NCI-H2227 treated with DMSO at 0.1 percent for 48 hours (cell line): ENCODE measurements around the gene SPECC1.
"Not testable (repeated sequence)": the region's sequence is repeated elsewhere in the genome, so short reads cannot be mapped to it uniquely, and the experiment has no call there.

Experiments used
- DNase-seq: peaks from one replicate; lab custom pipeline; 2025; lab: John Stamatoyannopoulos, UW

SPECC1 gene

DNA sequence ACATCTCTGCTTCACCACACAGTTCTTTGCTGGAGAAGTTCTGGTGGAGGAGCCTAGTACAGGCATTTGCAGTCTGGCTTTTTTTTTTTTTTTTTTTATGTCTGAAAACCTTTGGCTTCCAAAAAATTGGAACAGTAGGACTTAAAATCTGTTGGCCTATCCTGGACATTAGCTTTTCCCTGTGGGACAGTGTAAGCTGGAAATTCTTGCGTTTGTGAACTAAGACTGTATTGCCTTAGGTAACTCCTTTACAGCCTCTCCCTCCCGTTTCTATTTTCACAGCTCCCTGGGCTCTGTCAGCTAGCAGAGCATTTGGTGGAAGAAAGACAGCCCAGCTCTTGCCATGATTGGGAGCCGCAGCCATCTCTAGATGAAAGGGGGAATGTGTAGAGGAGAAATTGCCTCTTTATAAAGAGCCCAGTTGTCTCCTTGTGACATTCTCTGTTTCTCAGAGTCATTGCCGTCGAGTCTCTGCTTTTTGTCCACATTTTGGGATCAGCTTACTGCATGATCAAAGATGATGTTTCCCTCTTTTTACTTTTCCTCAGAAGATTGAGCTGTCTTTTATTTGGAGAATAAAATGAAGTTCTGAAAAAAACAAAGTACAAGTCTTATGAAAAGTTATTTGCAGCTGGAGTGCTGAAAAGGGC is 227.5 kb downstream of the SPECC1 start:
- no peak for DNase-seq

- DNase-seq: not testable (repeated sequence)
Measured at GRCh38 chr17:20239776-20240175, 230.6 kb downstream of the SPECC1 start.

DNA sequence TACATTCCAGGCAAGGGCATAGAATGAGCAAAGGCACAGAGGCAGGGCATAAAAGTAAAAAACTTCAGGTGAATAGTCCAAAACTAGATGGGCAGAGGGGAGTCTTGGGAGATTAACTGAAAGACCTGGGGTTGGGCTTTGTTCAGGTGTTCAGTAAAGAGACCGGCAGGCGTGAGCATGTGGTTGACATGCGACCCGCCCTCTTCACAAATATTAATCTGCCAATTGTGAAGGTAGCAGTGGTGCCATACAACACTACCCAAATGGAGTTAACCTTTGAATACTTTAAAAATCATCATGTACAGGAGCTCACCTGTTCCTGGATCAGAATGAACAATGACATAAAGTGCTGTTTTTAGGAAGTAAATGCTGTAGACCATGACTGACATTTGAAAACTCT is 232.7 kb downstream of the SPECC1 start:
- DNase-seq: no peak

DNA sequence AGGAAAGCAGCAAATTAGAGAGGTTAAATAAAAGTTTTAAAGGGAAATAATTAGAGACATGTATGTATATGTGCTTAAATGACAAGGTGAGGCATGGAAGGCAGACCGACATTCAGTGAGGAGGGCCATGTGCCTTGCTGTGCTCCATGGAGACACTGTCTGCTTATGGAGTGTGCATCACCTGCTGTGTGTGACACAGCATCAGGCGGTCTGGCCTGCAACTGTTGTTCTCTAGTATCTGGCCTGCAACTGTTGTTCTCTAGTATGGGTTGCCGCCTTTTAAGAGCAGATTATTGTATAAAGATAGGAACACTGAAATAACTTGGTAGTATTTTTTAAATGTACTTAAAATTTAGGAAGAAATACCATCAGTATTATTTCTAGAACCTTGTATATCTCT is 233.1 kb downstream of the SPECC1 start:
- DNase-seq: no peak

DNA sequence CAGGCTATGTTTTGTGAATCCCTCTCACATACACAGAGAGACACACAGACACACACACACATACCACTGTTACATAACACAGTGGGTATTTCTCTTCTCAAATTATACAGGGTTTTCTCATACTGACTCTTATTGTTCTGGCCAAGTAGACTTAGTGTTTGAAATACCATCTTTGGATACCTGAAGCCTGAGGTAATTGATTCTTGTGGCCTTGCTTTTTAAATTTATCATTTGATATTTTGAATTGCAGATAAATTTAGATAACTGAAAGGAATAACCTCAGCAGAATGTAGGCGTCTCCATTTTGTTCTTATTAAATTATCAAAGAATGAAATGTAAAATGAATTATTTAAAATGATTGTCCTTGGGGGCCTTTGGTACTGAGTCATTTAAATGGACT is 234.4 kb downstream of the SPECC1 start:
- DNase-seq: no peak

DNA sequence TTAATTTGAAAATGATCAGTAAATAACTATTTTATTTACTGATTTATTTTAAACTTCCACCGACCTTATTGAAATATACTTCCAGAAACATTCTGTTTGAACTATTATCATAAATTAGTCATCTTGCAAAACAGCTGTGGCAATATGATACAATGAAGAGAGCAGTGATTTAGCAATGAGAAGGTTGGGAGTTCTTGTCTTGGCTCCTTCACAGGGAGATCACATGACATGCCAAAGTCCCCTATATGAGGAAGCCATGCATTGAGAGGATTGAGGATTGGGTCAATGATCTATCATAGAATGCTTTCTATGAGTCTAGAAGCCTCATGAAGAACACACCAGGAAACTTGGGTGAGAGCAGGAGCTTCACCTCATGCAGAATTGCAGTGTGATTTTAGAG is 235.5 kb downstream of the SPECC1 start:
- no peak for DNase-seq

DNA sequence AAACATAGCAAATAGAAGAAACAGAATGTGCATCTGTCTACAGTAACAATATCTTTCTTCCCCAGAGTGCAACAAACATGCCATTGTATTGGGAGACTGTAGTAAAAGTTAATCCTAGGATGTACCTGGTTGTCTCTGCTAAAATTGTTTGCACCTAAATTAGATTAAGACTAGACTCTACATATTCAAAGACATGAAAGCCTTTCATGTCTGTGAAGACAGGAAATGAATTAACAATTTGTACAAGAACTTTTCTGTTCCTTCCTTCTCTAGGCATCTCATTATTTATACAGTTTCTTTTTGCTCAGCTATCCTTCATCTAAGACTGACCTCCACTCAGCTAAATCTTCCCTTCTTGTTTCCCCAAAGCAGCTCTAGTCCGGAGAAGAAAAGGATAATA is 237.5 kb downstream of the SPECC1 start:
- DNase-seq: no peak

- DNase-seq: no peak
Measured at GRCh38 chr17:20253323-20253722, 244.2 kb downstream of the SPECC1 start.

- DNase-seq: no peak
Measured at GRCh38 chr17:20254541-20254940, 245.4 kb downstream of the SPECC1 start.

GRCh38 chr17:20256144-20256543 is 247.0 kb downstream of the SPECC1 start:
- DNase-seq: peak; percentile 51

- no peak for DNase-seq
Measured at GRCh38 chr17:20257008-20257407, 247.8 kb downstream of the SPECC1 start.

GRCh38 chr17:20257798-20258197 is 248.6 kb downstream of the SPECC1 start:
- no peak for DNase-seq

DNA sequence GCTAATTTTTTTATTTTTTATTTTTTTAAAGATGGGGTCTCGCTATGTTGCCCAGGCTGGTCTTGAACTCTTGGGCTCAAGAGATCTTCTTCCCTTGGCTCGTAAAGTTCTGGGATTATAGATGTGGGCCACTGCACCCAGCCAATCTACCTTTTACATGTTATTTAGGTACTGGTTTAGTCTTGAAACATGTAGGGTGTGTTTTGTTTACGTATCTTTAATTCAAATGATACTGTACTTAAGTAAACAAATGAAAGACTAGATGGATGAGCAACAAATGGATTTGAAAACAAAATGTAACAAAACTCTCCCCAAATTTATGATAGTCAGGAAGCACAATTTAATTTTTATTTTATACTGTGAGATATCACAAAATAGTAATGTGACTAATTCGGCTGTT is 250.5 kb downstream of the SPECC1 start:
- DNase-seq: no peak

- DNase-seq: no peak
Measured at GRCh38 chr17:20260268-20260667, 251.1 kb downstream of the SPECC1 start.

GRCh38 chr17:20262226-20263114 is 253.3 kb downstream of the SPECC1 start:
- no peak for DNase-seq

DNA sequence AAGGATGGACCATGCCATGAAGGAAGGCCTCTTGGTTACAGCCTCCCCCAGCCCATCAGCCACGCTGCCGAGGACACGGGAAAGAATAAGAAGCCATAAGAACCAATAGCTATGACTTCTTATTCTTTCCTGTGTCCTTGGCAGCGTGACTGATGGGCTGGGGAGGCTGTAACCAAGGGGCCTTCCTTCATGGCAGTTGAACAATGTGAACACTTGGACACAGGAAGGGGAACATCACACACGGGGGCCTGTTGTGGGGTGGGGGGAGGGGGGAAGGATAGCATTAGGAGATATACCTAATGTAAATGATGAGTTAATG is 253.9 kb downstream of the SPECC1 start:
- not testable (repeated sequence) for DNase-seq

DNA sequence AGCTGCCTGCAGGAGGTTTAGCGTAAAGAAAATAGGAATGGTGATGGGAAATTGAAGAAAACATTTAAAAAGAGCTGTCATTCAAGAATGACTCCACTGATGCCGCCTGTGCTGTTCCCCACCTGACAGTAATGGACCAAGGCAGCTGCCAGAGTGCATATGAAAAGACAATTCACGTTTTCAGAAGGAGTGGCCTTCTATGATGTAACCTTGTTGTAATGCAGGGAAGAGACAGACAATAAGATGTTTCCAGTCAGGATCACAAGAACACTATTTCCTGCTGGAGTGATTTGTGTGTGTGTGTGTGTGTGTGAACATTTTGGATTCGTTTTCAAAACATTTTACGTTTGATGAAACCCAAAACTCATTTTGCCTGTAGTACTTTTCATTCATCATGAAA is 254.4 kb downstream of the SPECC1 start:
- no peak for DNase-seq

DNA sequence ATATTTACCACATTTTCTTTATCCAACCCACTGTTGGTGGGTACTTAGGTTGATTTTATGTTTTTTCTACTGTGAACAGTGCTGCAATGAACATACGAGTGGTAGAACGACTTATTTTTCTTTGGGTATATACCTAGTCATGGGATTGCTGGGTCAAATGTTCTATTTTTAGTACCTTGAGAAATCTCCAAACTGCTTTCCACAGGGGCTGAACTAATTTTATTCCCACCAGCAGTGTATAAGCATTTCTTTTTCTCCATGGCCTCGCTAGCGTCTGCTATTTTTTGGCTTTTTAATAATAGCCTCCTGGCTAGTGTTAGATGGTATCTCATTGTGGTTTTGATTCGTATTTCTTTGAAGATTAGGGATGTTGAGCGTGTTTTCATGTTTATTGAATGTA is 255.8 kb downstream of the SPECC1 start:
- DNase-seq: no peak

GRCh38 chr17:20266806-20267458 is 257.8 kb downstream of the SPECC1 start:
- no peak for DNase-seq

DNA sequence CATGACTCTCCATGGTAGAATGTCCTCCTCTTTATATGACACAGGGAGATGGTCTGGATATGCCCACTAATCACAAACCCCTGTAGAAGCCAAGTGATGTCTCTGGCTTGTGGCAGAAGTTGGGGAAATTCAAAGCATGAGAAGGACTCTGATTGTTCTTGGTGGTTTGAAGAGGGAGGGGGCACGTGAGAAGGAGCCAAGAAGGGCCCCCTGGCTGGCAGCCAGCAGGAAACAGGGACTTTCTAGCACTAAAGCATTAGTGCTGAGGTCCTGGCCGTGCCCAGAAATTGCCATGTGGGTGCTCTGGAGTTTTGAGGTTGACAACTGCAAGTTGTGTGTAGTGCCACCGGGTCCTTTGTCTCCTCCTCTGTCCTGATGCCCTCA is 258.3 kb downstream of the SPECC1 start:
- DNase-seq: no peak

DNA sequence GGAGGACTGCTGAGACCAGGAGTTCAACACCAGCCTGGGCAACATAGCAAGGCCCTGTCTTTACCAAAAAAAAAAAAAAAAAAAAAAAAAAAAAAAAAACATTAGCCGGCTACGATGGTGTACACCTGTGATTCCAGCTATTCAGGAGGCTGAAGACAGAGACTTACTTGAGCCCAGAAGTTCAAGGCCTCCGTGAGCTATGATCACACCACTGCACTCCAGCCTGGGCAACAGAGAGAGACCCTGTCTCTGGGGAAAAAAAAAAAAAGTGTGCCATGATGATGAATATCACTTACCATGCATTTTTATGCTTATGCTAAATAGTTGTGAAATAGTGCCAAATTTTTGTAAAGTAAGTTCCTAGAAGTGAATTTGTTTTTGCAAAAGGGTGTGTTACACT is 261.2 kb downstream of the SPECC1 start:
- no peak for DNase-seq

DNA sequence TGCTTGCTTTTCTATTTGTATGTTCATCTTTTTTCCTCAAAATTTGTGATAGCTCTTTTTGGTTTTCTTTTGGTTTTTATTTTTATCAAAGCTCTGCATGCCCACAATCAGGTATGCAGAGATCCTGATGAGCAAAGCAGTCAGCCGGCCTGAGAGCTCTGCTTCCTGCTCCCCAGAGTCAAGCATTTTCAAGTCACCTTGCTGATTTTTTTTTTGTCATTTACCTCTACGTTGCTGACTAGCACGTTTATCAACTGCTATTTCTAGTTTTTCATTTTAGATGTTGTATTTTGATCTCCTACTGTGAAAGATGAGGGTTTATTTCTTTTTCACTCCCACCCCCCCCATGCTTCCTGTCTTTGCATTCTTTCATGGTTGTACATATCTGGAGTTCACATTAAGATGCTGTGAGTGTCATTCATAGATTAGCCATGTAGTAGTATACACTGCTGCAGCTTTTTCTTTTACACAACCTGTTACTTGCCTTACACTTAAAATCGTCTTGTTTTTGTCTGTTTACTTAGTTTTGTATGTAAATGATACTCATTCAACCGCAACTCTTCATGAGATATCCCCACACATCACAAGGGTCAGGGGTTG is 262.0 kb downstream of the SPECC1 start:
- no peak for DNase-seq
